A549 (cell line): ENCODE results near the gene HACL1. TPM values are rescaled to one million over a fixed set of nuclear protein-coding genes. Genes with fewer than 3 reads are reported as not detected.

Experiments
- ATAC-seq, 2 experiments: fragments of 200-7000 bp in 1 of 2; fragments of >200 bp in 1 of 2; cut with Nextera tagmentation in 1 of 2; cut with Tn5 transposase in 1 of 2; 3 replicates each; pipeline versions ENCODE4 v1.8.0 to v1.9.1; 2018 to 2020; ENCODE audit warnings: mild to moderate bottlenecking in 1 of 2, moderate library complexity in 1 of 2
- CTCF ChIA-PET: fragments of 300-600 bp; sonication (Branson Sonifier 250); formaldehyde crosslinking; extraction: SDS; loops from one replicate; lab custom pipeline; 2021; ENCODE audit warnings: antibody characterized with exemption, inconsistent platforms; lab: Yijun Ruan, JAX
- POLR2A ChIA-PET: fragments of 350-600 bp; formaldehyde crosslinking; extraction: SDS; loops from one replicate; lab custom pipeline; 2021; ENCODE audit warnings: antibody characterized with exemption, inconsistent platforms; lab: Yijun Ruan, JAX
- DNase-seq, 2 experiments: peaks; one replicate each; pipeline versions ENCODE4 v3.0.0 to v3.0.0-alpha.2; 2011 to 2016; ENCODE audit warnings: low read depth in 1 of 2, low spot score in 1 of 2
- FAIRE-seq: peaks from 2 replicates; lab custom pipeline; 2011; peaks lifted over from hg19 to GRCh38; lab: Jason Lieb, UNC
- H3K27ac ChIP-seq, 2 experiments: fragments of >200 bp; sonication (Bioruptor Twin); formaldehyde crosslinking; 3 replicates each; pipeline ENCODE4 v1.5.1; 2016 to 2017
- H3K4me1 ChIP-seq: fragments of >200 bp; sonication (Bioruptor Twin); formaldehyde crosslinking; 3 replicates; pipeline ENCODE4 v1.6.1; 2016
- H3K4me2 ChIP-seq: fragments of >200 bp; sonication (Bioruptor Twin); formaldehyde crosslinking; 3 replicates; pipeline ENCODE4 v1.6.1; 2016
- H3K4me3 ChIP-seq: fragments of >200 bp; sonication (Bioruptor Twin); formaldehyde crosslinking; 3 replicates; pipeline ENCODE4 v1.5.1; 2016
- H3K9me3 ChIP-seq: fragments of >200 bp; sonication (Bioruptor Twin); formaldehyde crosslinking; 3 replicates; pipeline ENCODE4 v1.6.1; 2016
- BHLHE40 ChIP-seq: IDR thresholded peaks from 2 replicates; pipeline ENCODE4 v1.6.1; 2012; ENCODE audit warnings: low read depth, low read length, inconsistent platforms
- CBX2 ChIP-seq: fragments of 200-600 bp; sonication (generic); IDR thresholded peaks from 2 replicates; pipeline ENCODE4 v1.6.1; 2016; ENCODE audit warnings: low read depth, mild to moderate bottlenecking, borderline replicate concordance
- CBX8 ChIP-seq: fragments of 200-600 bp; sonication (generic); IDR thresholded peaks from 2 replicates; pipeline ENCODE4 v1.6.1; 2016
- CEBPB ChIP-seq, 2 experiments: fragments of >200 bp in 1 of 2; sonication (Bioruptor Twin) in 1 of 2; formaldehyde crosslinking in 1 of 2; IDR thresholded peaks; 2 replicates each; pipeline ENCODE4 v1.6.1; 2012 to 2016
- EHF ChIP-seq: fragments of 250-450 bp; sonication (Bioruptor Pico); IDR thresholded peaks from 2 replicates; pipeline ENCODE4 v1.5.0; 2020; ENCODE audit warnings: mild to moderate bottlenecking
- EHMT2 ChIP-seq: fragments of 200-600 bp; sonication (generic); IDR thresholded peaks from 2 replicates; pipeline ENCODE4 v1.6.1; 2016; ENCODE audit warnings: antibody characterized with exemption, low read depth, mild to moderate bottlenecking, moderate library complexity
- EP300 ChIP-seq, 2 experiments: fragments of >200 bp; sonication (Bioruptor Twin); formaldehyde crosslinking; IDR thresholded peaks; 2 replicates in 1 of 2; 3 replicates in 1 of 2; pipeline ENCODE4 v1.6.1; 2016 to 2017
- FOSB ChIP-seq: fragments of 250-450 bp; sonication (Bioruptor Pico); IDR thresholded peaks from 2 replicates; pipeline ENCODE4 v1.5.0; 2020; ENCODE audit warnings: mild to moderate bottlenecking, moderate library complexity
- FOSL2 ChIP-seq, 2 experiments: fragments of 450-650 bp in 1 of 2; fragments of >200 bp in 1 of 2; sonication (Bioruptor Twin) in 1 of 2; formaldehyde crosslinking; IDR thresholded peaks; 2 replicates each; pipeline versions ENCODE4 v1.5.0 to v1.6.1; 2016 to 2020; ENCODE audit warnings: mild to moderate bottlenecking in 1 of 2, moderate library complexity in 1 of 2
- GATA3 ChIP-seq: IDR thresholded peaks from 2 replicates; pipeline ENCODE4 v1.6.1; 2012; ENCODE audit warnings: borderline replicate concordance
- HDAC2 ChIP-seq: fragments of 200-600 bp; sonication (generic); IDR thresholded peaks from 2 replicates; pipeline ENCODE4 v1.6.1; 2016
- HEYL ChIP-seq: fragments of 250-450 bp; sonication (Bioruptor Pico); IDR thresholded peaks from 2 replicates; pipeline ENCODE4 v1.8.0; 2021; ENCODE audit warnings: mild to moderate bottlenecking, moderate library complexity
- HOXA7 ChIP-seq: fragments of 250-450 bp; sonication (Bioruptor Pico); IDR thresholded peaks from 2 replicates; pipeline ENCODE4 v1.5.0; 2020; ENCODE audit warnings: mild to moderate bottlenecking, moderate library complexity
- JUN ChIP-seq, 2 experiments: fragments of >200 bp; sonication (Bioruptor Twin); formaldehyde crosslinking; IDR thresholded peaks; 2 replicates in 1 of 2; 3 replicates in 1 of 2; pipeline ENCODE4 v1.6.1; 2016 to 2017
- KDM1A ChIP-seq: fragments of 200-600 bp; sonication (generic); IDR thresholded peaks from 2 replicates; pipeline ENCODE4 v1.6.1; 2016; ENCODE audit warnings: low read depth, mild to moderate bottlenecking
- MAFK ChIP-seq: fragments of 450-650 bp; IDR thresholded peaks from 2 replicates; pipeline ENCODE4 v1.6.1; 2014; ENCODE audit not compliant: partially characterized antibody
- MYC ChIP-seq: IDR thresholded peaks from 2 replicates; pipeline ENCODE4 v1.6.1; 2012; ENCODE audit warnings: mild to moderate bottlenecking, inconsistent platforms, low read length, improper control_type of control experiment, borderline replicate concordance
- RARB ChIP-seq: fragments of 250-450 bp; sonication (Bioruptor Pico); IDR thresholded peaks from 2 replicates; pipeline ENCODE4 v1.8.0; 2021; ENCODE audit warnings: mild to moderate bottlenecking, moderate library complexity
- RNF2 ChIP-seq: fragments of 200-600 bp; sonication (generic); IDR thresholded peaks from 2 replicates; pipeline ENCODE4 v1.6.1; 2016; ENCODE audit warnings: low read depth, mild to moderate bottlenecking, antibody characterized with exemption, moderate library complexity, borderline replicate concordance
- SMC3 ChIP-seq: fragments of >200 bp; sonication (Bioruptor Twin); formaldehyde crosslinking; IDR thresholded peaks from 3 replicates; pipeline ENCODE4 v1.6.1; 2018; ENCODE audit warnings: inconsistent platforms
- TFCP2L1 ChIP-seq: fragments of 250-450 bp; sonication (Bioruptor Pico); IDR thresholded peaks from 2 replicates; pipeline ENCODE4 v1.5.0; 2021; ENCODE audit warnings: mild to moderate bottlenecking
- TP53 ChIP-seq: fragments of 250-450 bp; sonication (Bioruptor Pico); IDR thresholded peaks from 2 replicates; pipeline ENCODE4 v1.5.0; 2021; ENCODE audit warnings: mild to moderate bottlenecking, moderate library complexity
- ZFP36 ChIP-seq: fragments of 450-650 bp; IDR thresholded peaks from 2 replicates; pipeline ENCODE4 v1.6.1; 2014; ENCODE audit warnings: borderline replicate concordance; ENCODE audit not compliant: partially characterized antibody
- ZSCAN20 ChIP-seq: fragments of 250-450 bp; sonication (Bioruptor Pico); IDR thresholded peaks from 2 replicates; pipeline ENCODE4 v1.8.0; 2022; ENCODE audit warnings: mild to moderate bottlenecking, moderate library complexity
- WGBS: methylation state at CpG from one replicate; pipeline ENCODE4 v1.1.6; 2017; ENCODE audit errors: missing lambda C conversion rate; 5-methylcytosine and 5-hydroxymethylcytosine counted together
- polyA plus RNA-seq, 4 experiments: library from polyadenylated mRNA; depleted of rRNA in 3 of 4; stranded (reverse); fragments of >200 nt; fragmentation: RNase III in 1 of 4; extraction: RNeasy Plus Mini Kit Qiagen cat#74134 plus additional on column Dnase treatment in 1 of 4; gene quantifications; 2 replicates in 3 of 4; 3 replicates in 1 of 4; pipeline ENCODE4 v1.2.3, GENCODE V29; 2011 to 2017
- TF ChIP-seq, protein P1 (sequence below): fragments of >200 bp; sonication (Bioruptor Twin); formaldehyde crosslinking; IDR thresholded peaks from 3 replicates; pipeline ENCODE4 v1.5.1; 2016
- TF ChIP-seq, protein P2 (sequence below): fragments of 200-600 bp; sonication (generic); IDR thresholded peaks from 2 replicates; pipeline ENCODE4 v1.6.1; 2016; ENCODE audit warnings: antibody characterized with exemption, mild to moderate bottlenecking, moderate library complexity
- TF ChIP-seq, protein P3 (sequence below): IDR thresholded peaks from 2 replicates; pipeline ENCODE4 v1.6.1; 2012

Gene HACL1
- polyA plus RNA-seq, 2 of the 4 experiments (the other 2 are of a cell fraction), result 26.3 to 51.0 TPM

DNA sequence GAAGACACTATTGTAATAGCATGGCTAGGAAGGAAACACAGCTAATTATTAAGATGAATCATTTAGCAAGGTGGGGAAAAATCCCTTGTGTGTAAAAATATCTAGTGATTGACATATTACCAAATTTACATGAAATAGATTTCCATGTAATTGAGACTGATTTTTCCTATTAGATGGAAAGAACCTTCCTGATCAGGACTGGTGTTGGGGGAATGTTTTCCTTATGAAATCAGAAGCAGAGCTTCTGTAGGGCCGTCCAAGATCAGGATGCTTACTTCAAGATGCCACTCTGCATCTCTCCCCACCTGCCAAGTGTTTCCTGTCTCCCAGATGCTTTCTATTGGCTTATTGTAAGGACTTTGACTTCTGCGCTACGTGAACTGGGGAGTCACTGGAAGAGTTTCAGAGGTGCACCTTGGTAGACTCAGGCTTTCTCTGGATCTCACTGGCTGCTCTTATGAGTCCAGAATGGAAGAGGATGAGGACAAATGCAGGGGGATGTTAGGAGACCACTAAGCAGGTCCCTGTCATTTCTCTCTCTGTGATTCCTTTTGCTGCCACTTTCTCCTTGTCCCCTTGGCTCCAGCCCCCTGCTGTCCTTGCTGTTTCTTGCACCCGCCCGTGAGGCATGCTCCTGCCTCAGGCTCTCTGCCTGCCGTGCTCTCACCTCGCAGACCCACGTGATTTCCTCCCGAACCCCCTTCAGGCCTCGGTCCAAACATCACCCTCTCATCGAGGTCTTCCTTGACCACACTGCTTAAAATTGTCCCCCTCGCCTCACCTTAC, 30.2 kb upstream of the HACL1 start:
- Histone ChIP-seq H3K9me3 (no peaks in the 10 kb centered on the region), H3K27ac (peak overlapping the region; percentile 75 to 95), H3K4me3 (no peak overlapping the region), H3K4me1 (peaks cover 69% of the 10 kb centered on the region), H3K4me2 (peak overlapping the region; percentile 92)
- WGBS, result 52% methylated on average over 12 of the region's 12 CpGs
- ATAC-seq, result peak in 1 of 2 experiments; percentile 13; a peak in 3 of 6 replicates
- no peak for DNase-seq
- TF ChIP-seq CBX8, result no peak
- TF ChIP-seq, protein P1, sequence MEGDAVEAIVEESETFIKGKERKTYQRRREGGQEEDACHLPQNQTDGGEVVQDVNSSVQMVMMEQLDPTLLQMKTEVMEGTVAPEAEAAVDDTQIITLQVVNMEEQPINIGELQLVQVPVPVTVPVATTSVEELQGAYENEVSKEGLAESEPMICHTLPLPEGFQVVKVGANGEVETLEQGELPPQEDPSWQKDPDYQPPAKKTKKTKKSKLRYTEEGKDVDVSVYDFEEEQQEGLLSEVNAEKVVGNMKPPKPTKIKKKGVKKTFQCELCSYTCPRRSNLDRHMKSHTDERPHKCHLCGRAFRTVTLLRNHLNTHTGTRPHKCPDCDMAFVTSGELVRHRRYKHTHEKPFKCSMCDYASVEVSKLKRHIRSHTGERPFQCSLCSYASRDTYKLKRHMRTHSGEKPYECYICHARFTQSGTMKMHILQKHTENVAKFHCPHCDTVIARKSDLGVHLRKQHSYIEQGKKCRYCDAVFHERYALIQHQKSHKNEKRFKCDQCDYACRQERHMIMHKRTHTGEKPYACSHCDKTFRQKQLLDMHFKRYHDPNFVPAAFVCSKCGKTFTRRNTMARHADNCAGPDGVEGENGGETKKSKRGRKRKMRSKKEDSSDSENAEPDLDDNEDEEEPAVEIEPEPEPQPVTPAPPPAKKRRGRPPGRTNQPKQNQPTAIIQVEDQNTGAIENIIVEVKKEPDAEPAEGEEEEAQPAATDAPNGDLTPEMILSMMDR, result no peak
- TF ChIP-seq FOSB, result 0 out of 2 replicates have a peak, but pooled peaks have one; percentile 16
- no peak for TF ChIP-seq MAFK
- no peak for TF ChIP-seq RARB (CRISPR knock-in tag)
- no peak for TF ChIP-seq HEYL (CRISPR knock-in tag)
- no peak for TF ChIP-seq TP53 (CRISPR knock-in tag)
- no peak for TF ChIP-seq ZSCAN20 (CRISPR knock-in tag)
- no peak for TF ChIP-seq EP300 (IDR thresholded peaks at IDR 0.05)
- TF ChIP-seq RNF2, result no peak
- TF ChIP-seq HDAC2, result no peak
- TF ChIP-seq BHLHE40, result no peak
- TF ChIP-seq CEBPB (IDR thresholded peaks at IDR 0.05), result no peak
- no peak for TF ChIP-seq FOSL2 (IDR thresholded peaks at IDR 0.05)
- peak; percentile 1; the same call in 1 of the 2 replicates for TF ChIP-seq FOSL2 (CRISPR knock-in tag; IDR thresholded peaks at IDR 0.05)
- TF ChIP-seq CBX2, result no peak
- no peak for TF ChIP-seq JUN (IDR thresholded peaks at IDR 0.05)
- TF ChIP-seq, protein P2, sequence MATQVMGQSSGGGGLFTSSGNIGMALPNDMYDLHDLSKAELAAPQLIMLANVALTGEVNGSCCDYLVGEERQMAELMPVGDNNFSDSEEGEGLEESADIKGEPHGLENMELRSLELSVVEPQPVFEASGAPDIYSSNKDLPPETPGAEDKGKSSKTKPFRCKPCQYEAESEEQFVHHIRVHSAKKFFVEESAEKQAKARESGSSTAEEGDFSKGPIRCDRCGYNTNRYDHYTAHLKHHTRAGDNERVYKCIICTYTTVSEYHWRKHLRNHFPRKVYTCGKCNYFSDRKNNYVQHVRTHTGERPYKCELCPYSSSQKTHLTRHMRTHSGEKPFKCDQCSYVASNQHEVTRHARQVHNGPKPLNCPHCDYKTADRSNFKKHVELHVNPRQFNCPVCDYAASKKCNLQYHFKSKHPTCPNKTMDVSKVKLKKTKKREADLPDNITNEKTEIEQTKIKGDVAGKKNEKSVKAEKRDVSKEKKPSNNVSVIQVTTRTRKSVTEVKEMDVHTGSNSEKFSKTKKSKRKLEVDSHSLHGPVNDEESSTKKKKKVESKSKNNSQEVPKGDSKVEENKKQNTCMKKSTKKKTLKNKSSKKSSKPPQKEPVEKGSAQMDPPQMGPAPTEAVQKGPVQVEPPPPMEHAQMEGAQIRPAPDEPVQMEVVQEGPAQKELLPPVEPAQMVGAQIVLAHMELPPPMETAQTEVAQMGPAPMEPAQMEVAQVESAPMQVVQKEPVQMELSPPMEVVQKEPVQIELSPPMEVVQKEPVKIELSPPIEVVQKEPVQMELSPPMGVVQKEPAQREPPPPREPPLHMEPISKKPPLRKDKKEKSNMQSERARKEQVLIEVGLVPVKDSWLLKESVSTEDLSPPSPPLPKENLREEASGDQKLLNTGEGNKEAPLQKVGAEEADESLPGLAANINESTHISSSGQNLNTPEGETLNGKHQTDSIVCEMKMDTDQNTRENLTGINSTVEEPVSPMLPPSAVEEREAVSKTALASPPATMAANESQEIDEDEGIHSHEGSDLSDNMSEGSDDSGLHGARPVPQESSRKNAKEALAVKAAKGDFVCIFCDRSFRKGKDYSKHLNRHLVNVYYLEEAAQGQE, result no peak
- TF ChIP-seq EHMT2, result no peak
- no peak for TF ChIP-seq ZFP36
- no peak for TF ChIP-seq HOXA7 (CRISPR knock-in tag)
- TF ChIP-seq MYC, result no peak
- TF ChIP-seq EHF (CRISPR knock-in tag), result no peak
- no peak for TF ChIP-seq KDM1A
- 0 out of 2 replicates have a peak, but pooled peaks have one; percentile 27 for TF ChIP-seq TFCP2L1 (CRISPR knock-in tag)
- no peak for TF ChIP-seq SMC3
- no peak for TF ChIP-seq GATA3
- TF ChIP-seq, protein P3, sequence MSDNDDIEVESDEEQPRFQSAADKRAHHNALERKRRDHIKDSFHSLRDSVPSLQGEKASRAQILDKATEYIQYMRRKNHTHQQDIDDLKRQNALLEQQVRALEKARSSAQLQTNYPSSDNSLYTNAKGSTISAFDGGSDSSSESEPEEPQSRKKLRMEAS, result 0 out of 2 replicates have a peak, but pooled peaks have one; percentile 20
- FAIRE-seq, result no peak
- POLR2A ChIA-PET, result interaction anchor here (1.9 kb wide), 1 partner anchor 14 kb away, joined by 5 read pairs; no protein-coding TSS in a partner anchor
- CTCF ChIA-PET, result interaction anchor here (1.1 to 5.0 kb wide), 10 partner anchors 18 to 616 kb away, joined by 3 to 27 read pairs (median 4); no protein-coding TSS in a partner anchor
